Erythroblast (primary cell): ENCODE measurements around the gene DNAJA4.

Experiments used
- GATA1 ChIP-seq: IDR thresholded peaks from 2 replicates; pipeline ENCODE4 v1.6.1; 2011; ENCODE audit warnings: low read depth, mild to moderate bottlenecking, control low read depth, low read length, moderate library complexity
- POLR2A ChIP-seq: IDR thresholded peaks from 2 replicates; pipeline ENCODE4 v1.6.1; 2011; ENCODE audit warnings: mild to moderate bottlenecking, low read length

DNA sequence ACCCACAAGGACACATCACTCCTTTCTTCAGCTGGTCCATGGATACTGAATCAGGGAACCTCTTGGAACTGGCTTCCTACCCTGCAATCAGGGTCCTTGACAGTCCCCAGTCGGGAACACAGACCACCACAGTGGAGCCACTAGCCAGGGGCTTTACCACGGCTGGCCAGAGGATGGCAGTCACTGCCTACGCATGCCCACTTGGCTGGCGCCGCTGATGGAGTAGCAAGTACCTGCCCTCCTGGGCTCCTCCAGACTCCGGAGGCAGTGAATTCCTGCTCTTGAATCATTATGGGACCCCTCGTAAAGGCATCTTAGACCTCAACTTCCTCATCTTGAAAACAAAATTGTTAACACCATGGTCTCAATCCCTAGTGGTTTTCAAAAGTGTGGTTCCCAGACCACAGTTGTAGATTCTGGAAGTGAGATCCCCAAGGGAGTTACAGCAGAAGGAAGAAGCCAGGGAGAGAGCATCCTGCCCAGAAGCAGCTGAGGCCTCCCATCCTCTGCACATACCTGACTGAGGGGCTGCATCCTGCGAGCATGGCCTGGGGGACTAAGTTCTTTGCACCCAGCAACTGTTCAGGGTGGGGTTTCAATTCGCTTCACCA, 44.2 kb downstream of the DNAJA4 start:
- TF ChIP-seq POLR2A (no peak), GATA1 (no peak)
